ENCODE results near the gene PDZD2. TPM values are rescaled to one million over a fixed set of nuclear protein-coding genes. Genes with fewer than 3 reads are reported as not detected.
"Not testable (repeated sequence)": the region's sequence is repeated elsewhere in the genome, so short reads cannot be mapped to it uniquely, and the experiment has no call there.

The PDZD2 gene
- total RNA-seq, 4 donors from 2014 or later: 2.8 to 5.3 (median 4.0) TPM

GRCh38 chr5:31758803-31759425 lies 120.0 kb downstream of the PDZD2 start:
- no peak overlapping the region for H3K27ac ChIP-seq
- ATAC-seq (no peak), DNase-seq (no peak)
- intact Hi-C loops (cut with DNase I; ENCODE audit: low total_unique reads): no loop called here
- no peaks in the 10 kb centered on the region for H3K27me3 ChIP-seq
- H3K36me3 ChIP-seq: no peaks in the 10 kb centered on the region
- no peaks in the 10 kb centered on the region for H3K9me3 ChIP-seq
- H3K4me1 ChIP-seq: no peaks in the 10 kb centered on the region
- in situ Hi-C loops (cut with MboI; ENCODE audit: low sequenced_read_pairs in 4 of 4): no loop called here
- no peak for TF ChIP-seq POLR2A (IDR thresholded peaks at IDR 0.05)
- TF ChIP-seq CTCF (IDR thresholded peaks at IDR 0.05 in 4 of 5, conservative IDR thresholded peaks at IDR 0.05 in 1 of 5): no peak
- no peak overlapping the region for H3K4me3 ChIP-seq

GRCh38 chr5:31759925-31760324 lies 121.0 kb downstream of the PDZD2 start:
- H3K4me1 ChIP-seq: no peaks in the 10 kb centered on the region
- in situ Hi-C loops (cut with MboI; ENCODE audit: low sequenced_read_pairs in 4 of 4) (no loop called here), intact Hi-C loops (cut with DNase I; ENCODE audit: low total_unique reads) (no loop called here)
- no peak for TF ChIP-seq CTCF (IDR thresholded peaks at IDR 0.05 in 4 of 5, conservative IDR thresholded peaks at IDR 0.05 in 1 of 5)
- TF ChIP-seq POLR2A (IDR thresholded peaks at IDR 0.05): no peak
- no peak overlapping the region for H3K4me3 ChIP-seq
- no peaks in the 10 kb centered on the region for H3K27me3 ChIP-seq
- DNase-seq (no peak), ATAC-seq (no peak)
- H3K9me3 ChIP-seq: no peaks in the 10 kb centered on the region
- no peaks in the 10 kb centered on the region for H3K36me3 ChIP-seq
- no peak overlapping the region for H3K27ac ChIP-seq

GRCh38 chr5:31761877-31762276 lies 122.9 kb downstream of the PDZD2 start:
- H3K4me1 ChIP-seq: no peaks in the 10 kb centered on the region
- in situ Hi-C loops (cut with MboI; ENCODE audit: low sequenced_read_pairs in 4 of 4): no loop called here
- no peaks in the 10 kb centered on the region for H3K36me3 ChIP-seq
- no peak for ATAC-seq
- intact Hi-C loops (cut with DNase I; ENCODE audit: low total_unique reads): no loop called here
- no peak overlapping the region for H3K27ac ChIP-seq
- no peak for DNase-seq
- no peaks in the 10 kb centered on the region for H3K9me3 ChIP-seq
- no peak for TF ChIP-seq POLR2A (IDR thresholded peaks at IDR 0.05)
- no peak for TF ChIP-seq CTCF (IDR thresholded peaks at IDR 0.05 in 4 of 5, conservative IDR thresholded peaks at IDR 0.05 in 1 of 5)
- no peak overlapping the region for H3K4me3 ChIP-seq
- H3K27me3 ChIP-seq: no peaks in the 10 kb centered on the region

- intact Hi-C loops (cut with DNase I; ENCODE audit: low total_unique reads): no loop called here
- no peaks in the 10 kb centered on the region for H3K27me3 ChIP-seq
- TF ChIP-seq POLR2A (IDR thresholded peaks at IDR 0.05) (no peak), CTCF (IDR thresholded peaks at IDR 0.05 in 4 of 5, conservative IDR thresholded peaks at IDR 0.05 in 1 of 5) (no peak)
- DNase-seq: no peak
- no peaks in the 10 kb centered on the region for H3K4me1 ChIP-seq
- H3K9me3 ChIP-seq: no peaks in the 10 kb centered on the region
- no peaks in the 10 kb centered on the region for H3K36me3 ChIP-seq
- in situ Hi-C loops (cut with MboI; ENCODE audit: low sequenced_read_pairs in 4 of 4): no loop called here
- H3K4me3 ChIP-seq: no peak overlapping the region
- no peak for ATAC-seq
- no peak overlapping the region for H3K27ac ChIP-seq
These were observed 124.5 kb downstream of the PDZD2 start for GRCh38 chr5:31763424-31763823.

- H3K9me3 ChIP-seq; ATAC-seq; H3K27ac ChIP-seq; H3K27me3 ChIP-seq; H3K36me3 ChIP-seq; in situ Hi-C loops (cut with MboI; ENCODE audit: low sequenced_read_pairs in 4 of 4); H3K4me1 ChIP-seq; H3K4me3 ChIP-seq; DNase-seq; intact Hi-C loops (cut with DNase I; ENCODE audit: low total_unique reads): not testable (repeated sequence)
These were observed 125.8 kb downstream of the PDZD2 start for GRCh38 chr5:31764687-31765086.

Data from gastrocnemius medialis (tissue), 4 donors.